OCI-LY1 (cell line): Measurements from ENCODE around the gene SPTLC2.

Experiments
- H2AFZ ChIP-seq: fragments of 200-600 bp; sonication (generic), shearing (Covaris generic); 2 replicates; pipeline ENCODE4 v1.6.0; 2014; ENCODE audit warnings: antibody characterized with exemption, mild to moderate bottlenecking, low read length
- H3F3A ChIP-seq: fragments of 200-600 bp; sonication (generic), shearing (Covaris generic); 2 replicates; pipeline ENCODE4 v1.6.0; 2014; ENCODE audit warnings: mild to moderate bottlenecking, antibody characterized with exemption, low read length, moderate library complexity; ENCODE audit not compliant: insufficient read depth
- H3K27ac ChIP-seq: fragments of 200-600 bp; sonication (generic); 2 replicates; pipeline ENCODE4 v1.5.1; 2014; ENCODE audit warnings: low read length, mixed run types, mild to moderate bottlenecking, low read depth; ENCODE audit not compliant: poor library complexity, severe bottlenecking
- H3K27me3 ChIP-seq: fragments of 200-600 bp; sonication (generic); 2 replicates; pipeline ENCODE4 v1.6.0; 2014; ENCODE audit warnings: antibody characterized with exemption, mild to moderate bottlenecking, low read length, moderate library complexity; ENCODE audit not compliant: insufficient read depth
- H3K36me3 ChIP-seq: fragments of 200-600 bp; sonication (generic); 2 replicates; pipeline ENCODE4 v1.6.1; 2014; ENCODE audit warnings: mild to moderate bottlenecking, antibody characterized with exemption, low read length, moderate library complexity, mixed read lengths; ENCODE audit not compliant: insufficient read depth
- H3K4me1 ChIP-seq: fragments of 200-600 bp; sonication (generic); 2 replicates; pipeline ENCODE4 v1.5.1; 2014; ENCODE audit warnings: mild to moderate bottlenecking, low read length, moderate library complexity; ENCODE audit not compliant: insufficient read depth, severe bottlenecking
- H3K4me2 ChIP-seq: fragments of 200-600 bp; sonication (generic), shearing (Covaris generic); 2 replicates; pipeline ENCODE4 v1.6.1; 2014; ENCODE audit warnings: low read length
- H3K4me3 ChIP-seq: fragments of 200-600 bp; sonication (generic); 2 replicates; pipeline ENCODE4 v1.5.1; 2014; ENCODE audit warnings: low read length, low read depth, mild to moderate bottlenecking, mixed read lengths; ENCODE audit not compliant: poor library complexity, severe bottlenecking
- H3K79me2 ChIP-seq: fragments of 200-600 bp; shearing (Covaris generic); 2 replicates; pipeline ENCODE4 v1.6.1; 2016; ENCODE audit warnings: mixed run types, low read length, mixed read lengths; ENCODE audit not compliant: insufficient read depth
- H3K9ac ChIP-seq: fragments of 200-600 bp; sonication (generic), shearing (Covaris generic); 2 replicates; pipeline ENCODE4 v1.6.1; 2014; ENCODE audit warnings: mild to moderate bottlenecking, low read length, mixed read lengths
- H3K9me2 ChIP-seq: fragments of 200-600 bp; sonication (generic), shearing (Covaris generic); 2 replicates; pipeline ENCODE4 v1.6.1; 2014; ENCODE audit warnings: low read depth, mild to moderate bottlenecking, low read length, mixed read lengths
- H3K9me3 ChIP-seq: fragments of 200-600 bp; shearing (Covaris generic); 2 replicates; pipeline ENCODE4 v1.6.1; 2014; ENCODE audit warnings: low read length, mixed read lengths
- H4K20me1 ChIP-seq: fragments of 200-600 bp; sonication (generic), shearing (Covaris generic); 2 replicates; pipeline ENCODE4 v1.6.0; 2016; ENCODE audit warnings: mild to moderate bottlenecking, low read length; ENCODE audit not compliant: insufficient read depth
- CTCF ChIP-seq: fragments of 200-600 bp; sonication (generic), shearing (Covaris generic); IDR thresholded peaks from 2 replicates; pipeline ENCODE4 v1.5.1; 2017; ENCODE audit warnings: mild to moderate bottlenecking, antibody characterized with exemption, low read length, moderate library complexity, mixed read lengths
- EZH2 ChIP-seq: fragments of 200-600 bp; sonication (generic), shearing (Covaris generic); IDR thresholded peaks from 2 replicates; pipeline ENCODE4 v1.8.0; 2017; ENCODE audit warnings: borderline replicate concordance, mixed run types, mild to moderate bottlenecking, antibody characterized with exemption, low read length, moderate library complexity, mixed read lengths

The SPTLC2 gene

GRCh38 chr14:77573964-77574363, 42.5 kb downstream of the SPTLC2 start:
- Histone ChIP-seq H3K4me2 (no peak overlapping the region), H3K9me2 (no peaks in the 10 kb centered on the region), H3K27ac (no peak overlapping the region), H3K36me3 (peaks cover 61% of the 10 kb centered on the region), H3K4me1 (peaks cover 26% of the 10 kb centered on the region), H3K79me2 (no peaks in the 10 kb centered on the region), H4K20me1 (no peaks in the 10 kb centered on the region), H3K27me3 (no peaks in the 10 kb centered on the region), H3K9ac (no peak overlapping the region), H3K9me3 (no peaks in the 10 kb centered on the region), H2AFZ (no peak overlapping the region), H3K4me3 (no peak overlapping the region), H3F3A (no peaks in the 10 kb centered on the region)
- TF ChIP-seq CTCF (no peak), EZH2 (no peak)

- no peak for TF ChIP-seq EZH2
- no peak for TF ChIP-seq CTCF
- H4K20me1 ChIP-seq = no peaks in the 10 kb centered on the region
- H3K4me3 ChIP-seq = no peak overlapping the region
- peaks cover 30% of the 10 kb centered on the region for H3K4me1 ChIP-seq
- H3K9me2 ChIP-seq = no peaks in the 10 kb centered on the region
- no peaks in the 10 kb centered on the region for H3K79me2 ChIP-seq
- peaks cover 64% of the 10 kb centered on the region for H3K36me3 ChIP-seq
- peak overlapping the region; percentile 71 for H3K27ac ChIP-seq
- no peaks in the 10 kb centered on the region for H3K27me3 ChIP-seq
- no peaks in the 10 kb centered on the region for H3K9me3 ChIP-seq
- H2AFZ ChIP-seq = no peak overlapping the region
- no peak overlapping the region for H3K4me2 ChIP-seq
- no peaks in the 10 kb centered on the region for H3F3A ChIP-seq
- no peak overlapping the region for H3K9ac ChIP-seq
Observed at GRCh38 chr14:77570706-77571268, 45.6 kb downstream of the SPTLC2 start.

- no peak overlapping the region for H2AFZ ChIP-seq
- H4K20me1 ChIP-seq = no peaks in the 10 kb centered on the region
- no peak overlapping the region for H3K4me3 ChIP-seq
- H3K4me1 ChIP-seq = peaks cover 21% of the 10 kb centered on the region
- no peak overlapping the region for H3K4me2 ChIP-seq
- no peaks in the 10 kb centered on the region for H3K9me2 ChIP-seq
- H3K27ac ChIP-seq = peak overlapping the region; percentile 52
- H3K36me3 ChIP-seq = peaks cover 61% of the 10 kb centered on the region
- H3K79me2 ChIP-seq = no peaks in the 10 kb centered on the region
- H3K9me3 ChIP-seq = no peaks in the 10 kb centered on the region
- no peak for TF ChIP-seq EZH2
- no peak for TF ChIP-seq CTCF
- no peak overlapping the region for H3K9ac ChIP-seq
- H3F3A ChIP-seq = no peaks in the 10 kb centered on the region
- no peaks in the 10 kb centered on the region for H3K27me3 ChIP-seq
Observed at GRCh38 chr14:77565994-77566305, 50.5 kb downstream of the SPTLC2 start.
